Endothelial cell of umbilical vein (primary cell): Measurements from ENCODE around the gene FTH1. TPM values are rescaled to one million over a fixed set of nuclear protein-coding genes. Genes with fewer than 3 reads are reported as not detected.

Experiments used
- BruUV-seq: library from RNA; stranded (reverse); fragments of 400-500 nt; replicated peaks from 2 replicates; lab custom pipeline; 2021; lab: Mats Ljungman, UMichigan
- CTCF ChIA-PET: fragments of 300-600, 350-600 bp; sonication (Branson Sonifier 250); formaldehyde crosslinking; loops from one replicate; lab custom pipeline; 2021; ENCODE audit warnings: antibody characterized with exemption, inconsistent platforms; lab: Charles Lee
- POLR2A ChIA-PET: fragments of 300-600, 350-600 bp; sonication (Branson Sonifier 250); formaldehyde crosslinking; loops from one replicate; lab custom pipeline; 2021; ENCODE audit warnings: antibody characterized with exemption, inconsistent platforms; lab: Charles Lee
- DNase-seq: peaks from one replicate; pipeline ENCODE4 v3.0.0-alpha.2; 2011; ENCODE audit warnings: low read depth, low spot score
- FAIRE-seq: peaks from 2 replicates; lab custom pipeline; 2011; peaks lifted over from hg19 to GRCh38; lab: Jason Lieb, UNC
- H2AFZ ChIP-seq: 2 replicates; pipeline ENCODE4 v1.6.0; 2012; ENCODE audit warnings: low read depth, low read length, control low read depth, inconsistent platforms
- H3K27ac ChIP-seq: 2 replicates; pipeline ENCODE4 v1.5.1; 2011; ENCODE audit warnings: low read depth, mild to moderate bottlenecking, control low read depth, low read length, moderate library complexity; ENCODE audit not compliant: insufficient read depth
- H3K27me3 ChIP-seq, 2 experiments: 2 replicates each; pipeline versions ENCODE4 v1.6.0 to v1.6.1; 2011; ENCODE audit warnings: low read length in 2 of 2, mixed read lengths in 1 of 2; ENCODE audit not compliant: control insufficient read depth in 2 of 2, insufficient read depth in 2 of 2
- H3K36me3 ChIP-seq, 2 experiments: 2 replicates in 1 of 2; 3 replicates in 1 of 2; pipeline ENCODE4 v1.5.1; 2011; ENCODE audit warnings: low read length in 2 of 2, mild to moderate bottlenecking in 1 of 2, moderate library complexity in 1 of 2; ENCODE audit not compliant: control insufficient read depth in 2 of 2, insufficient read depth in 2 of 2; ENCODE audit errors: extremely low read depth in 1 of 2
- H3K4me1 ChIP-seq: 3 replicates; pipeline ENCODE4 v1.5.1; 2011; ENCODE audit warnings: mild to moderate bottlenecking, low read length; ENCODE audit not compliant: control insufficient read depth, insufficient read depth; ENCODE audit errors: extremely low read depth
- H3K4me2 ChIP-seq: 2 replicates; pipeline ENCODE4 v1.6.1; 2011; ENCODE audit warnings: low read length, control low read depth, mixed read lengths; ENCODE audit not compliant: insufficient read depth
- H3K4me3 ChIP-seq, 3 experiments: fragments of 200-600 bp in 1 of 3; sonication (generic), shearing (Covaris generic) in 1 of 3; replicated peaks in 1 of 3; 2 replicates each; pipeline ENCODE4 v1.5.1; 2011 to 2016; ENCODE audit warnings: control low read depth in 3 of 3, low read length in 3 of 3, mild to moderate bottlenecking in 2 of 3, inconsistent platforms in 1 of 3, low read depth in 1 of 3, moderate library complexity in 1 of 3; ENCODE audit not compliant: insufficient read depth in 1 of 3
- H3K79me2 ChIP-seq: 2 replicates; pipeline ENCODE4 v1.6.0; 2012; ENCODE audit warnings: low read length, inconsistent platforms; ENCODE audit not compliant: control insufficient read depth, insufficient read depth
- H3K9ac ChIP-seq: replicated peaks from 2 replicates; pipeline ENCODE3; 2011; ENCODE audit warnings: low read length, control low read depth; ENCODE audit not compliant: insufficient read depth; ENCODE audit errors: extremely low read depth
- H3K9me1 ChIP-seq: replicated peaks from 3 replicates; pipeline ENCODE4 v1.6.0; 2011; ENCODE audit warnings: mild to moderate bottlenecking, low read length; ENCODE audit not compliant: control insufficient read depth, insufficient read depth; ENCODE audit errors: extremely low read depth
- H3K9me3 ChIP-seq: replicated peaks from 2 replicates; pipeline ENCODE4 v1.5.1; 2012; ENCODE audit warnings: low read length, inconsistent platforms; ENCODE audit not compliant: control insufficient read depth, insufficient read depth
- H4K20me1 ChIP-seq: replicated peaks from 2 replicates; pipeline ENCODE3; 2011; ENCODE audit warnings: mild to moderate bottlenecking, low read length; ENCODE audit not compliant: control insufficient read depth, insufficient read depth; ENCODE audit errors: extremely low read depth
- CTCF ChIP-seq, 2 donors: IDR thresholded peaks; 1 replicate in 1 of 2; 2 replicates in 1 of 2; pipeline ENCODE4 v1.5.1; 2011; ENCODE audit warnings: low read length in 2 of 2, mild to moderate bottlenecking in 2 of 2, moderate library complexity in 2 of 2, control low read depth in 1 of 2, inconsistent platforms in 1 of 2, low read depth in 1 of 2; ENCODE audit not compliant: insufficient read depth in 1 of 2; ENCODE audit errors: extremely low read depth in 1 of 2
- EZH2 ChIP-seq: IDR thresholded peaks from 2 replicates; pipeline ENCODE4 v1.6.1; 2012; ENCODE audit warnings: borderline replicate concordance, low read depth, mild to moderate bottlenecking, moderate library complexity, low read length, inconsistent platforms; ENCODE audit not compliant: severe bottlenecking
- FOS ChIP-seq: IDR thresholded peaks from 2 replicates; pipeline ENCODE4 v1.6.1; 2011; ENCODE audit warnings: mild to moderate bottlenecking, low read length, moderate library complexity, borderline replicate concordance; ENCODE audit not compliant: insufficient read depth
- GATA2 ChIP-seq: IDR thresholded peaks from 2 replicates; pipeline ENCODE4 v1.7.0; 2011; ENCODE audit warnings: low read depth, mild to moderate bottlenecking, moderate library complexity, mixed read lengths, low read length; ENCODE audit not compliant: insufficient read length, insufficient read depth
- JUN ChIP-seq: IDR thresholded peaks from 2 replicates; pipeline ENCODE4 v1.6.1; 2011; ENCODE audit warnings: borderline replicate concordance, low read depth; ENCODE audit not compliant: insufficient read length, insufficient read depth
- MAX ChIP-seq: IDR thresholded peaks from 2 replicates; pipeline ENCODE4 v1.6.1; 2011; ENCODE audit not compliant: insufficient read depth, insufficient read length
- MYC ChIP-seq: IDR thresholded peaks from one replicate; pipeline ENCODE4 v1.6.1; 2011; ENCODE audit warnings: mild to moderate bottlenecking, low read depth, low read length
- POLR2A ChIP-seq: IDR thresholded peaks from 2 replicates; pipeline ENCODE4 v1.6.1; 2012; ENCODE audit warnings: low read depth, mild to moderate bottlenecking, control low read depth, low read length
- POLR2AphosphoS5 ChIP-seq: IDR thresholded peaks from 2 replicates; pipeline ENCODE4 v1.6.1; 2012; ENCODE audit warnings: low read depth, mild to moderate bottlenecking, control low read depth, low read length, moderate library complexity; ENCODE audit not compliant: insufficient read depth
- dilution Hi-C: fragments of 300-500 bp; cut with MboI; formaldehyde crosslinking; loops from one replicate; pipeline ENCODE4 v1.15.0; 2019; ENCODE audit warnings: low sequenced_read_pairs; ENCODE audit not compliant: extremely low pct_ligation_motif_present
- intact Hi-C: fragments of 100-400 bp; cut with micrococcal nuclease; formaldehyde crosslinking; loops from one replicate; pipeline ENCODE4 v1.10.0; 2022
- polyA plus RNA-seq, 4 experiments: library from polyadenylated mRNA; depleted of rRNA in 3 of 4; stranded (reverse) in 3 of 4; unstranded in 1 of 4; fragments of >200 nt; gene quantifications; 2 replicates each; pipeline versions ENCODE4 v1.2.1 to v1.2.3, GENCODE V29; 2011 to 2012; ENCODE audit warnings: missing spikeins in 1 of 4
- total RNA-seq: library from RNA; stranded (reverse); gene quantifications from 2 replicates; pipeline ENCODE4 v1.2.3, GENCODE V29; 2021

FTH1 gene
- total and polyA plus RNA-seq, 2 donors (not counting 3 experiments of a cell fraction or from before 2014, with no cell fraction given) = 1,177 to 2,501 TPM

GRCh38 chr11:61924064-61924455 lies 43.4 kb downstream of the FTH1 start:
- intact Hi-C loops (no loop called here), dilution Hi-C loops (loop anchor here (10.0 kb wide), 1 partner anchor 181 kb away; no protein-coding TSS in a partner anchor)
- ChIA-PET CTCF (interaction anchor here (1.0 to 1.9 kb wide), 7 partner anchors 14 to 158 kb away, joined by 3 to 8 read pairs (median 6); no protein-coding TSS in a partner anchor), POLR2A (no interaction called here)
- Histone ChIP-seq H3K4me3 (no peak overlapping the region), H3K4me2 (no peak overlapping the region), H3K36me3 (no peaks in the 10 kb centered on the region), H4K20me1 (no peaks in the 10 kb centered on the region), H2AFZ (no peak overlapping the region), H3K9me1 (no peaks in the 10 kb centered on the region), H3K9me3 (no peaks in the 10 kb centered on the region), H3K4me1 (no peaks in the 10 kb centered on the region), H3K79me2 (no peaks in the 10 kb centered on the region), H3K27me3 (peaks cover 3 to 22% of the 10 kb centered on the region in 2 experiments), H3K9ac (no peak overlapping the region), H3K27ac (no peak overlapping the region)
- BruUV-seq = no TSS peak
- DNase-seq (no peak), FAIRE-seq (no peak)
- TF ChIP-seq CTCF (IDR thresholded peaks at IDR 0.05; ENCODE audit: extremely low read depth in 1 of 2, insufficient read depth in 1 of 2, low read depth in 1 of 2, low read length in 2 of 2) = no peak
- no peak for TF ChIP-seq FOS
- TF ChIP-seq EZH2 = no peak
- TF ChIP-seq JUN = no peak
- no peak for TF ChIP-seq POLR2AphosphoS5
- no peak for TF ChIP-seq MYC
- no peak for TF ChIP-seq MAX
- no peak for TF ChIP-seq GATA2
- TF ChIP-seq POLR2A = no peak
